Right lobe of liver (tissue), 4 donors: ENCODE data around the gene PCCA.

Experiments
- CTCF ChIP-seq, 4 donors: fragments of 200-600 bp in 3 of 4; fragments of 450-650 bp in 1 of 4; IDR thresholded peaks; one replicate each; pipeline versions ENCODE4 v1.5.1 to v1.8.0; 2016 to 2022; ENCODE audit warnings: antibody characterized with exemption in 4 of 4, mild to moderate bottlenecking in 2 of 4
- POLR2A ChIP-seq: fragments of 450-650 bp; IDR thresholded peaks from one replicate; pipeline ENCODE4 v1.6.1; 2017; ENCODE audit warnings: antibody characterized with exemption, mild to moderate bottlenecking
- donor health status: DM: no; HTN: no; CAD: no.
- donor health status: DM: no; HTN: no; CAD: no.
- donor health status: DM: no; HTN: yes; CAD: no.

- no peak for TF ChIP-seq CTCF (IDR thresholded peaks at IDR 0.05)
- no peak for TF ChIP-seq POLR2A
Observed at GRCh38 chr13:100301418-100301817, 212.5 kb downstream of the PCCA start.
